ENCODE measurements around the gene WBP2NL.

WBP2NL gene

DNA sequence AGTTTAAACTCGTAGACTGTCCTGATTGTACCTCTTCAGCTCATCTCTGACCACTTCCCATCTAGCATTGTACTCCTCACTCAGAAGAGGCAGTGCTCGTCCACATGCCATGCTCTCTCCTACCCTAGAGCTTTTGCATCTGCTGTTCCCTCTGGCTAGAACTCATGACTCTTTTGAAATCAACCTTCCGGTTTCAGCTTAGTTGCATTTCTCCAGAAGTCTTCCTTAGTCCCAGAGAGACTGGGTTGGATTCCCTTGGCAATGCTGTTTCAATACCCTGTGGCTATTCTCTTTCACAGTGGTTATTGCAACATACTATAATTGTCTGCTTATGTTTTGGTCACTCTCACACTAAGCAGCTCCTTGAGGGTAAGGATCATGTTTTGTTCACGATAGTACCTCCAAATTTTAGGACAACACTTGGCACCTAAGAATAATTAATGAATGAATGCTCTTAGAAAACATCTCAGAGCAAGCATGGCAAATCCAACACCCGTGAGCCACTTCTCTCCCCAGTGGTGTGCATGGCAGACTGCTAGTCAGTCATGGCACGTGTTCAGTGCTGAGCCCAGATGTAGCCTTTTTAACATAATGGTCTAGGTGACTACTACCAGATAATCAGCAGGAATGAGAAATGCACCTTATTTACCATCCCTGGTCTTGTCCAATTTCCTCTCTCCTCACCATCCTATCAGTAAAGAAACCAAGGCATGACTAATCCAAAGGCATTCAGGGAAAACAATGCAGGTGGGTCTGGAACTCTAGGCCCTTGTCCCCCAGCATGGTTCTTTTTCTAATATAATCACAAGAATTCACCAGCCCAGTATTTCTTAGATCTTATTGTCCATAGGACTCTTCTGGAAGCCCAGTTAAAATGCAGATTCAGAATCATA is 14.8 kb upstream of the WBP2NL start:
- TF ChIP-seq, protein P1, sequence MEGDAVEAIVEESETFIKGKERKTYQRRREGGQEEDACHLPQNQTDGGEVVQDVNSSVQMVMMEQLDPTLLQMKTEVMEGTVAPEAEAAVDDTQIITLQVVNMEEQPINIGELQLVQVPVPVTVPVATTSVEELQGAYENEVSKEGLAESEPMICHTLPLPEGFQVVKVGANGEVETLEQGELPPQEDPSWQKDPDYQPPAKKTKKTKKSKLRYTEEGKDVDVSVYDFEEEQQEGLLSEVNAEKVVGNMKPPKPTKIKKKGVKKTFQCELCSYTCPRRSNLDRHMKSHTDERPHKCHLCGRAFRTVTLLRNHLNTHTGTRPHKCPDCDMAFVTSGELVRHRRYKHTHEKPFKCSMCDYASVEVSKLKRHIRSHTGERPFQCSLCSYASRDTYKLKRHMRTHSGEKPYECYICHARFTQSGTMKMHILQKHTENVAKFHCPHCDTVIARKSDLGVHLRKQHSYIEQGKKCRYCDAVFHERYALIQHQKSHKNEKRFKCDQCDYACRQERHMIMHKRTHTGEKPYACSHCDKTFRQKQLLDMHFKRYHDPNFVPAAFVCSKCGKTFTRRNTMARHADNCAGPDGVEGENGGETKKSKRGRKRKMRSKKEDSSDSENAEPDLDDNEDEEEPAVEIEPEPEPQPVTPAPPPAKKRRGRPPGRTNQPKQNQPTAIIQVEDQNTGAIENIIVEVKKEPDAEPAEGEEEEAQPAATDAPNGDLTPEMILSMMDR (IDR thresholded peaks at IDR 0.05) = no peak

GRCh38 chr22:41987276-41987675 is 11.3 kb upstream of the WBP2NL start:
- TF ChIP-seq, protein P1 (IDR thresholded peaks at IDR 0.05) = no peak
- Mint-ChIP-seq H3K4me1 (no peaks in the 10 kb centered on the region), H3K9me3 (no peaks in the 10 kb centered on the region), H3K27me3 (ENCODE audit: low read depth, poor library complexity) (peaks cover 2% of the 10 kb centered on the region), H3K4me3 (no peak overlapping the region), H3K27ac (no peak overlapping the region), H3K36me3 (ENCODE audit: low read depth) (peaks cover 48% of the 10 kb centered on the region)
- no peak for DNase-seq

More for the DNA sequence above, 14.8 kb upstream of the WBP2NL start:
- no peak overlapping the region for H3K4me3 Mint-ChIP-seq
- peak overlapping the region; percentile 4 for H3K27ac Mint-ChIP-seq
- no peaks in the 10 kb centered on the region for H3K9me3 Mint-ChIP-seq
- peaks cover 7% of the 10 kb centered on the region for H3K27me3 Mint-ChIP-seq (ENCODE audit: low read depth, poor library complexity)
- peaks cover 35% of the 10 kb centered on the region for H3K36me3 Mint-ChIP-seq (ENCODE audit: low read depth)
- H3K4me1 Mint-ChIP-seq = no peaks in the 10 kb centered on the region
- no peak for DNase-seq

GRCh38 chr22:41989246-41989645 is 9.3 kb upstream of the WBP2NL start:
- H3K4me3 Mint-ChIP-seq = no peak overlapping the region
- H3K36me3 Mint-ChIP-seq (ENCODE audit: low read depth) = peaks cover 49% of the 10 kb centered on the region
- no peaks in the 10 kb centered on the region for H3K4me1 Mint-ChIP-seq
- H3K9me3 Mint-ChIP-seq = no peaks in the 10 kb centered on the region
- peaks cover 2% of the 10 kb centered on the region for H3K27me3 Mint-ChIP-seq (ENCODE audit: low read depth, poor library complexity)
- DNase-seq = no peak
- no peak overlapping the region for H3K27ac Mint-ChIP-seq
- TF ChIP-seq, protein P1 (IDR thresholded peaks at IDR 0.05) = no peak

DNA sequence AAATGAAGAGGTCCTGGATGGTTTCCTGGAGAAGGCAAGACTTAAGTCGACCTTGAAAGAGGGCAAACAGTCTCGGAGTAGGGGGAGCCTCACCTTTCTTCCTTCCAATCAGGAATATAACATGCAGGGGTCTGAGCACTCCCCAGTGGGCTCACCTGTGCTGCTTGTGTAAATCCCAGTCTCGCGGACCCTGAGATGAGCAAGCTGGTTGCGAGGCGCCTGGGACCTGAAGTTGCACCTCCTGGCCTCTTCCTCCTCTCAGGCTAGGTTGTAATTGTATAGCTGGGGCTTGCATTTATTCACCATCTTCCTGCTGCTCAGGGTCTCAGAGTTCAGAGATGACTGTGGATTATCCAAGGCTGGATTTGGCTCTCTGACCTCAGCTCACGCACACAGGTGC is 7.5 kb upstream of the WBP2NL start:
- H3K27ac Mint-ChIP-seq = no peak overlapping the region
- no peak for DNase-seq
- no peaks in the 10 kb centered on the region for H3K9me3 Mint-ChIP-seq
- H3K4me3 Mint-ChIP-seq = no peak overlapping the region
- H3K36me3 Mint-ChIP-seq (ENCODE audit: low read depth) = peaks cover 63% of the 10 kb centered on the region
- TF ChIP-seq, protein P1 (IDR thresholded peaks at IDR 0.05) = no peak
- H3K27me3 Mint-ChIP-seq (ENCODE audit: low read depth, poor library complexity) = no peaks in the 10 kb centered on the region
- no peaks in the 10 kb centered on the region for H3K4me1 Mint-ChIP-seq

DNA sequence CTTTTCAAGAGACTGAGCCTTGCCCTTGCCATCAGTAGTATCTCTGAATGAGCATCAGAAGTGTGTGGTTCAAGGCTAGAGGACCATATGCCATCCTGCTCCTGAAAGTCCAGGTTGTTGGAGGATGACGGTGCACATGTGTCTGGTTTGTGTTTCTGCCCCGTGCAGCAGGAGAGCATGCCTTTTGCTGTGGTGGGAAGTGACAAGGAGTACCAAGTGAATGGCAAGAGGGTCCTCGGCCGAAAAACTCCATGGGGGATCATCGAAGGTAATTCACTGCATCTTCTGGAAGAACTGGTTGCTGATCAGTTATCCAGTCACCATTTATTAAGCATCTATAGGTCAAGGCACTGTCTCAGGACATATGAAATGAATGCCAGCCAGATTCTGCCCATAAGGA is 6.1 kb upstream of the WBP2NL start:
- Mint-ChIP-seq H3K9me3 (no peaks in the 10 kb centered on the region), H3K27ac (no peak overlapping the region), H3K36me3 (ENCODE audit: low read depth) (peaks cover 53% of the 10 kb centered on the region), H3K27me3 (ENCODE audit: low read depth, poor library complexity) (no peaks in the 10 kb centered on the region), H3K4me3 (no peak overlapping the region), H3K4me1 (no peaks in the 10 kb centered on the region)
- TF ChIP-seq, protein P1 (IDR thresholded peaks at IDR 0.05) = no peak
- DNase-seq = no peak

DNA sequence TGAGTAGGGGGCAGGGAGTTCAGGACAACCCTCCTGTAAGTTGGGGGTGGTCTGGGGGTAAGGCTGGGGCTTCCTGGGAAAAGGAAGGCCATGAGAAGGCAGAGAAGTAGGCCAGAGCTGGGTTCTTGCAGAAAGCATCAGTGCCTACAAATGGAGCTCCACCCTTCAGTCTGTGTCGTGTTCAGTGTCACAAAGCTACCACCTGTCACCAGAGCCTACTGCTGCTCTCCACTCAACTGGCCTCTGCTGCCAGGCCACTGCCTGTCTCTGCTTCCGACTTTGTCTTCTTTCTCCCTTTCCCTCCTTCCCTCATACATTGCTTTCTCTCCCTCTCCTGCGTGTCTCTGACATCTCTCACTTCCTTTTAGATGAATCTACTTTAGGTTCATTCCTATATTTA is 3.4 kb upstream of the WBP2NL start:
- H3K36me3 Mint-ChIP-seq (ENCODE audit: low read depth) = peaks cover 39% of the 10 kb centered on the region
- TF ChIP-seq, protein P1 (IDR thresholded peaks at IDR 0.05) = no peak
- no peaks in the 10 kb centered on the region for H3K9me3 Mint-ChIP-seq
- peaks cover 8% of the 10 kb centered on the region for H3K27me3 Mint-ChIP-seq (ENCODE audit: low read depth, poor library complexity)
- DNase-seq = no peak
- H3K4me3 Mint-ChIP-seq = no peak overlapping the region
- no peaks in the 10 kb centered on the region for H3K4me1 Mint-ChIP-seq
- H3K27ac Mint-ChIP-seq = peak overlapping the region; percentile 17

Data from nephron progenitor cell (in vitro differentiated cells).